Lung (tissue), 12 donors: ENCODE data around the gene R3HCC1L. TPM values are rescaled to one million over a fixed set of nuclear protein-coding genes. Genes with fewer than 3 reads are reported as not detected.

Experiments used
- ATAC-seq: fragments of 200-7000 bp; cut with Tn5 transposase; one replicate; pipeline ENCODE4 v1.9.1; 2020; ENCODE audit warnings: moderate number of reproducible peaks; ENCODE audit not compliant: insufficient read depth, low FRiP score
- DNase-seq, 3 donors: peaks; one replicate each; pipeline ENCODE4 v3.0.0-alpha.2; 2013 to 2017
- H3K27ac ChIP-seq, 2 donors: one replicate each; pipeline ENCODE4 v1.5.1; 2013; ENCODE audit warnings: mild to moderate bottlenecking in 2 of 2, moderate library complexity in 2 of 2, control low read depth in 1 of 2, inconsistent platforms in 1 of 2, low read depth in 1 of 2, low read length in 1 of 2
- H3K27me3 ChIP-seq, 3 donors: one replicate each; pipeline ENCODE4 v1.5.1; 2013; ENCODE audit warnings: low read length in 2 of 3; ENCODE audit not compliant: control insufficient read depth in 3 of 3, insufficient read depth in 3 of 3
- H3K36me3 ChIP-seq, 4 donors: one replicate each; pipeline ENCODE4 v1.5.1; 2013; ENCODE audit warnings: low read length in 4 of 4, mild to moderate bottlenecking in 1 of 4, moderate library complexity in 1 of 4; ENCODE audit not compliant: control insufficient read depth in 4 of 4, insufficient read depth in 4 of 4
- H3K4me1 ChIP-seq, 5 donors: one replicate each; pipeline ENCODE4 v1.5.1; 2013; ENCODE audit warnings: low read length in 5 of 5, mild to moderate bottlenecking in 2 of 5, moderate library complexity in 1 of 5; ENCODE audit not compliant: control insufficient read depth in 5 of 5, insufficient read depth in 5 of 5
- H3K4me3 ChIP-seq: one replicate; pipeline ENCODE4 v1.5.1; 2013; ENCODE audit warnings: mild to moderate bottlenecking, control low read depth, moderate library complexity
- H3K9ac ChIP-seq, 2 donors: one replicate each; pipeline ENCODE4 v1.5.1; 2013; ENCODE audit warnings: low read length in 2 of 2, control low read depth in 1 of 2; ENCODE audit not compliant: insufficient read depth in 1 of 2
- H3K9me3 ChIP-seq, 4 donors: one replicate each; pipeline ENCODE4 v1.5.1; 2013; ENCODE audit warnings: low read length in 3 of 4, mild to moderate bottlenecking in 1 of 4, moderate library complexity in 1 of 4; ENCODE audit not compliant: control insufficient read depth in 4 of 4, insufficient read depth in 3 of 4
- WGBS, 2 donors: extraction: QIAGEN DNeasy Blood & Tissue Kit; methylation state at CpG; one replicate each; pipeline ENCODE4 v1.1.7; 2013; 5-methylcytosine and 5-hydroxymethylcytosine counted together
- polyA plus RNA-seq, 2 donors: library from polyadenylated mRNA; stranded (reverse); fragments of 200-250 nt; gene quantifications; one replicate each; pipeline ENCODE4 v1.2.1, GENCODE V29; 2013
- total RNA-seq, 2 donors: library from RNA; depleted of rRNA in 1 of 2; stranded (reverse); fragments of >200 nt in 1 of 2; gene quantifications; one replicate each; pipeline ENCODE4 v1.2.1, GENCODE V29; 2014 to 2021
- TF ChIP-seq, protein P1 (sequence below): IDR thresholded peaks from 2 replicates; pipeline ENCODE4 v1.5.1; 2012; ENCODE audit warnings: mild to moderate bottlenecking; ENCODE audit errors: control extremely low read depth, extremely low read depth
- donor health status: control.
- donor health status: control.
- donor health status: Bipolar disorder and iron deficiency.
- donor health status: healthy.
- donor health status: DM: yes; HTN: yes; CAD: no.

Gene R3HCC1L
- total and polyA plus RNA-seq, 4 donors = 5.0 to 39.4 (median 11.3) TPM

DNA sequence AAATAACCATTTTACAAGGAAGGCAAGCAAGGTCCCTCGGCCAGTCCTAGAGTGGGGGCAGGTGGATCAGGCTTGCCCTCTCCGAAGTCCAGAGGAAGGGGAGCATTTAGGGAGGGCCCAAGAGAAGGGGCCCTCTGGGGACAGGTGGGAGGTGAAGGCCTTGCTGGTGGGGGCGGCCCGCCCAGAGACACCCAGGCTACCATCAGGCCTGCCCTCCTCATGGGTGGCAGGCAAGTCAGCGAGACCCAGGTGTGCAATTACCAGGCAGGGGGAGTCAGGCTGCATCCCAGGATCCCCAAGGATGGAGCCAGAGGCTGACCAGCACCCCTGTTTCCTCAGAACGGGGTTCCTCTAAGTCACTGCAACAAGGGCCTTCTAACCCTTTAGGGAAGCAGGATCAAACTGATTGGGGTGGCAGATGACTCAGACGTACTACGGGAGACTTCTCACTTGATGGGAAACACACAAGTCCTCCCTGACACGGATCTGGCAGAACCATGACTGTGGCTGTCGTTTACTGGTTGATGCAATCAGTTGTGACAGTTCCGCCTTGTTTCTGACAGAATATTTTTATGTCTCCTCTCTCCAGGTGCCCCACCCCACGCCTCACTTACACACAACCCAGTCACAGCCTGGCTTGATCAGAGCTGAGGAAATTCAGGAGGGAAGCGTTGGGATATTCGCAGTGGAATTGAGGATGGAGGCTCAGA is 125.3 kb downstream of the R3HCC1L start:
- Histone ChIP-seq H3K9ac (no peak overlapping the region), H3K27ac (no peak overlapping the region), H3K4me3 (no peak overlapping the region), H3K4me1 (no peaks in the 10 kb centered on the region), H3K9me3 (no peaks in the 10 kb centered on the region), H3K27me3 (no peaks in the 10 kb centered on the region), H3K36me3 (peaks cover 0 to 8% (median under 1%) of the 10 kb centered on the region in 4 donors)
- WGBS, 2 donors = 54 to 69% methylated on average over 14 of the region's 14 CpGs
- TF ChIP-seq, protein P1, sequence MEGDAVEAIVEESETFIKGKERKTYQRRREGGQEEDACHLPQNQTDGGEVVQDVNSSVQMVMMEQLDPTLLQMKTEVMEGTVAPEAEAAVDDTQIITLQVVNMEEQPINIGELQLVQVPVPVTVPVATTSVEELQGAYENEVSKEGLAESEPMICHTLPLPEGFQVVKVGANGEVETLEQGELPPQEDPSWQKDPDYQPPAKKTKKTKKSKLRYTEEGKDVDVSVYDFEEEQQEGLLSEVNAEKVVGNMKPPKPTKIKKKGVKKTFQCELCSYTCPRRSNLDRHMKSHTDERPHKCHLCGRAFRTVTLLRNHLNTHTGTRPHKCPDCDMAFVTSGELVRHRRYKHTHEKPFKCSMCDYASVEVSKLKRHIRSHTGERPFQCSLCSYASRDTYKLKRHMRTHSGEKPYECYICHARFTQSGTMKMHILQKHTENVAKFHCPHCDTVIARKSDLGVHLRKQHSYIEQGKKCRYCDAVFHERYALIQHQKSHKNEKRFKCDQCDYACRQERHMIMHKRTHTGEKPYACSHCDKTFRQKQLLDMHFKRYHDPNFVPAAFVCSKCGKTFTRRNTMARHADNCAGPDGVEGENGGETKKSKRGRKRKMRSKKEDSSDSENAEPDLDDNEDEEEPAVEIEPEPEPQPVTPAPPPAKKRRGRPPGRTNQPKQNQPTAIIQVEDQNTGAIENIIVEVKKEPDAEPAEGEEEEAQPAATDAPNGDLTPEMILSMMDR = no peak
- DNase-seq (no peak), ATAC-seq (no peak)

GRCh38 chr10:98260350-98260749 is 125.9 kb downstream of the R3HCC1L start:
- 49 to 51% methylated on average over 9 of the region's 9 CpGs for WGBS, 2 donors
- H3K4me1 ChIP-seq = no peaks in the 10 kb centered on the region
- H3K9ac ChIP-seq = no peak overlapping the region
- H3K4me3 ChIP-seq = no peak overlapping the region
- TF ChIP-seq, protein P1 = no peak
- H3K27me3 ChIP-seq = no peaks in the 10 kb centered on the region
- H3K9me3 ChIP-seq = no peaks in the 10 kb centered on the region
- ATAC-seq = no peak
- no peak overlapping the region for H3K27ac ChIP-seq
- DNase-seq = no peak
- peaks cover 0 to 8% (median under 1%) of the 10 kb centered on the region in 4 donors for H3K36me3 ChIP-seq

DNA sequence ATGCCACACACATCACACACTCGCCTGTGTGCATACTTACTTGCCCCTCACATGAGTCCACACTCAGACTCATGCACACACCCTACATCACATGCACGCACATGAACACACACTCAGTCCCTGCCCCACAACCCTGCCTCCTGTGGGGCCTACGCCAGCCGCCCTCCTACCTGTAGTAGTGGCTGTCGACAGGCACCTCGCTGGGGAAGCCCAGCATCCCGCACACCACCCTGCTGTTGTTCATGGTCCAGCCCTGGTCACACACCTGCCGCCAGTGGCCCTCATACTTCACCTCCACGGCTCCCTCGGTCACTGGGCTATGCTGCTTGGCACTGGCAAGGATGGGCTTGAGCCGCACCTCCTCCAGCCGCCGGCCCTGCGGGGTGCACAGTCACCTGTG is 126.3 kb downstream of the R3HCC1L start:
- Histone ChIP-seq H3K4me3 (no peak overlapping the region), H3K27ac (no peak overlapping the region), H3K36me3 (peaks cover 0 to 8% (median 0%) of the 10 kb centered on the region in 4 donors), H3K4me1 (peaks cover 0 to under 1% (median 0%) of the 10 kb centered on the region in 5 donors), H3K9me3 (no peaks in the 10 kb centered on the region), H3K9ac (no peak overlapping the region), H3K27me3 (no peaks in the 10 kb centered on the region)
- 85 to 92% methylated on average over 14 of the region's 14 CpGs for WGBS, 2 donors
- ATAC-seq (no peak), DNase-seq (no peak)
- TF ChIP-seq, protein P1 = no peak
